ENCODE measurements around the gene USP2. TPM values are rescaled to one million over a fixed set of nuclear protein-coding genes. Genes with fewer than 3 reads are reported as not detected.

The USP2 gene
- total and polyA plus RNA-seq, 2 of the 8 experiments (the other 6 are each of a cell fraction or from before 2014, with no cell fraction given): 2.2 to 6.9 TPM

DNA sequence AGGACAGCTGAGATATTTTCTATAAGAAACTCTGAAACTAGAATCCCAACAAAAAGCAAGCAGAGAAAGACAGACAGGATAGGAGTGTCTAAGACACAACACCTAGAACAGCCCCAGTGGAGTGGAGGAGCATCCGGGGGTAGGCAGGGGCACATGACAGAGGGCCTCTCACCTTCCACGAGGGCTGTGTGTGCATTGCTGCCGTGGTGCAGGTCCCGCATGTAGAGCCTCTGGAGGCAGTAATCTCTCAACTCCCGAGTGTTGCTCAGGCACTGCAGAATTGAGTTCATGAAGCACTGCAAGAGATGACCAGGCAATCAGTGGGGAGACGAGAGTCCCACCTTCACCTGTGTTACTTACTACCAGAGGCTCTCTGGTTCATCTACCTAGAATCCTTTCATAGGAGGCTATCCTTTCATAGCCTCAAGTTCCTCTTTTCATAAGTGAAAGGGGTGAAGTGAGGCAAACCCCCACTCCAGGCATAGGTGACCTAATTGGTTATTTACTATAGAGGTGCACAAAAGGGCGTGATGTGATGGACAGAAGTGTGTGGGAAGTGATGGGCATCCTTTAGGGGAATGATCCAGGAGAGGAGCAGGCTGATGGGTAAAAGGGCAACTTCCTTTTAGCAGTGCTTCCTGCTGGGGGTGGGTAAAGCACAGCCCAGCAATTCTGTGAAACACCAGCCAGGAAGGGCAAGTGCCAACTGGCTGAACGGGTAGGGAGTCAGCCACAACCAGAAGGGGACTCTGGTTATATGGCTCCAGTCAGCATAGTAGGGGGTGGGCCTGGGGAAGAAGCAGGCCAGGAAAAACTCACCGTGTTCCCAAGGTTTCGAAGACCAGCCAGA is 21.9 kb downstream of the USP2 start (continued):
- TF ChIP-seq E2F6 (IDR thresholded peaks at IDR 0.05) (no peak), SUZ12 (IDR thresholded peaks at IDR 0.05; ENCODE audit: low read length) (no peak), BCL11A (IDR thresholded peaks at IDR 0.05; ENCODE audit: low read depth in 2 of 2, low read length in 2 of 2) (no peak), CBX8 (IDR thresholded peaks at IDR 0.05; ENCODE audit: borderline replicate concordance, low read depth, low read length) (no peak)
